Neural progenitor cell (in vitro differentiated cells): ENCODE measurements around the gene GABRG3. TPM values are rescaled to one million over a fixed set of nuclear protein-coding genes. Genes with fewer than 3 reads are reported as not detected.

Experiments used
- DNase-seq: peaks from one replicate; pipeline ENCODE4 v3.0.0-alpha.2; 2016; ENCODE audit warnings: low spot score
- H2AFZ ChIP-seq: fragments of 200-600 bp; sonication (generic); replicated peaks from 2 replicates; pipeline ENCODE4 v1.6.1; 2016; ENCODE audit warnings: antibody characterized with exemption
- H3F3A ChIP-seq: fragments of 200-600 bp; sonication (generic); 2 replicates; pipeline ENCODE4 v1.6.1; 2016; ENCODE audit warnings: antibody characterized with exemption, low read depth
- H3K27ac ChIP-seq: fragments of 200-600 bp; sonication (generic); 2 replicates; pipeline ENCODE4 v1.5.1; 2016; ENCODE audit warnings: mild to moderate bottlenecking
- H3K27me3 ChIP-seq: fragments of 200-600 bp; sonication (generic); 2 replicates; pipeline ENCODE4 v1.6.1; 2016; ENCODE audit warnings: mild to moderate bottlenecking, moderate library complexity
- H3K36me3 ChIP-seq: fragments of 200-600 bp; sonication (generic); 2 replicates; pipeline ENCODE4 v1.5.1; 2016
- H3K4me1 ChIP-seq: fragments of 200-600 bp; sonication (generic); 2 replicates; pipeline ENCODE4 v1.6.1; 2016; ENCODE audit warnings: mixed run types
- H3K4me2 ChIP-seq: fragments of 200-600 bp; sonication (generic); 2 replicates; pipeline ENCODE4 v1.6.1; 2016
- H3K4me3 ChIP-seq: fragments of 200-600 bp; sonication (generic); 2 replicates; pipeline ENCODE4 v1.5.1; 2016
- H3K79me2 ChIP-seq: fragments of 200-600 bp; sonication (generic); 2 replicates; pipeline ENCODE4 v1.6.1; 2016; ENCODE audit warnings: low read depth
- H3K9ac ChIP-seq: fragments of 200-600 bp; sonication (generic); 2 replicates; pipeline ENCODE4 v1.6.1; 2016
- H3K9me3 ChIP-seq: fragments of 200-600 bp; sonication (generic); 2 replicates; pipeline ENCODE4 v1.5.1; 2016; ENCODE audit warnings: low read depth
- H4K20me1 ChIP-seq: fragments of 200-600 bp; sonication (generic); 2 replicates; pipeline ENCODE4 v1.6.1; 2016; ENCODE audit warnings: low read depth
- H3K27ac Mint-ChIP-seq: 3 replicates; pipeline ENCODE4 v1.8.0; 2021; ENCODE audit warnings: mixed read lengths
- H3K27me3 Mint-ChIP-seq: 2 replicates; pipeline ENCODE4 v1.8.0; 2022; ENCODE audit warnings: low read depth, mild to moderate bottlenecking, inconsistent platforms, moderate library complexity, mixed read lengths; ENCODE audit not compliant: insufficient read depth
- H3K36me3 Mint-ChIP-seq: 3 replicates; pipeline ENCODE4 v1.8.0; 2021; ENCODE audit warnings: mixed read lengths
- H3K4me1 Mint-ChIP-seq: 3 replicates; pipeline ENCODE4 v1.8.0; 2021; ENCODE audit warnings: mixed read lengths
- H3K4me3 Mint-ChIP-seq: 3 replicates; pipeline ENCODE4 v1.8.0; 2021; ENCODE audit warnings: mild to moderate bottlenecking, moderate library complexity, mixed read lengths
- H3K9me3 Mint-ChIP-seq: 3 replicates; pipeline ENCODE4 v1.8.0; 2020; ENCODE audit warnings: mixed read lengths
- EZH2 ChIP-seq: fragments of 200-600 bp; sonication (generic); IDR thresholded peaks from 2 replicates; pipeline ENCODE4 v1.6.1; 2017; ENCODE audit warnings: antibody characterized with exemption, mild to moderate bottlenecking, moderate library complexity
- EZH2phosphoT487 ChIP-seq: fragments of 200-600 bp; sonication (generic); IDR thresholded peaks from 2 replicates; pipeline ENCODE4 v1.6.1; 2017; ENCODE audit warnings: antibody characterized with exemption
- total RNA-seq: library from RNA; depleted of rRNA; stranded (reverse); fragments of >200 nt; gene quantifications from 2 replicates; pipeline ENCODE4 v1.2.3, GENCODE V29; 2015; ENCODE audit warnings: low replicate concordance
- TF ChIP-seq, protein P1 (sequence below): fragments of 200-600 bp; sonication (generic); IDR thresholded peaks from 2 replicates; pipeline ENCODE4 v1.5.1; 2017; ENCODE audit warnings: antibody characterized with exemption, mild to moderate bottlenecking

GABRG3 gene
- total RNA-seq, 1 donor from 2014 or later: 3.4 TPM

DNA sequence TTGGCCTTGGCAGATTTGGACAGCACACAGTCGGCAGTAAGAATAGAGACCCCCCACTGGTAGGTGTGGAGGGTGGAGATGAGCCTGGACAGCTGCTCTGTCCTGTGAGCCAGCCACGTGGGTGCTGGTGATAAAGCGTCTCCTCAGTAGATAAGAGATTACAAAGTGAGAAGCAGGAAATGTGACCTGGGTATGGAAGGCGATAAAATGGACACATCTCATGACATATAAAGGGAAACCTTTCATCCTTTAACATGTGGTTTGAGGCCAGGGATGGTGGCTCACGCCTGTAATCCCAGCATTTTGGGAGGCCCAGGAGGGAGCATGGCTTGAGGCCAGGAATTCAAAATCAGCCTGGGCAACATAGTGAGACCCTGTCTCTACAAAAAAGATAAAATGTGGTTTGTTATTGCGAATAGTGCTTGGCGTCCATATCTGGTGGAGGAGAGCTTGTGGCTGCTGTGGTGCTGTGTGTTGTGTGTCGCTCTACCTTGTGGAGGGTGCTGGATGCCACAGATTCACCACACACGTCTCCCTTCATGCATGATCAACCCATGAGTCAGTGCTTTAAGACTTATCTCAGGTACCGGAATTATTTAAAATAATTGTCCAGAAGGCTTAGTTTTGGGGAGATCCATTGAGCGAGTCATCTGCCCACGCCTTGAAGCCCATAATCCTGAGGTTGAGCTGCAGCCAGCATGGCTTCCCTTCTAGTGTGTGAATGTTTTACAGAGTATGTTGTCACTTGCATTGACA is 157.0 kb downstream of the GABRG3 start:
- Histone ChIP-seq H4K20me1 (no peaks in the 10 kb centered on the region), H3K27me3 (no peaks in the 10 kb centered on the region), H3K79me2 (no peaks in the 10 kb centered on the region), H3K9me3 (no peaks in the 10 kb centered on the region), H3F3A (no peaks in the 10 kb centered on the region), H3K4me1 (no peaks in the 10 kb centered on the region), H3K4me2 (no peak overlapping the region), H3K4me3 (no peak overlapping the region), H2AFZ (no peak overlapping the region), H3K36me3 (no peaks in the 10 kb centered on the region), H3K9ac (no peak overlapping the region), H3K27ac (no peak overlapping the region)
- H3K4me3 Mint-ChIP-seq: no peak overlapping the region
- no peaks in the 10 kb centered on the region for H3K9me3 Mint-ChIP-seq
- H3K27ac Mint-ChIP-seq: no peak overlapping the region
- H3K36me3 Mint-ChIP-seq: no peaks in the 10 kb centered on the region
- DNase-seq: no peak
- TF ChIP-seq EZH2: no peak
- TF ChIP-seq, protein P1, sequence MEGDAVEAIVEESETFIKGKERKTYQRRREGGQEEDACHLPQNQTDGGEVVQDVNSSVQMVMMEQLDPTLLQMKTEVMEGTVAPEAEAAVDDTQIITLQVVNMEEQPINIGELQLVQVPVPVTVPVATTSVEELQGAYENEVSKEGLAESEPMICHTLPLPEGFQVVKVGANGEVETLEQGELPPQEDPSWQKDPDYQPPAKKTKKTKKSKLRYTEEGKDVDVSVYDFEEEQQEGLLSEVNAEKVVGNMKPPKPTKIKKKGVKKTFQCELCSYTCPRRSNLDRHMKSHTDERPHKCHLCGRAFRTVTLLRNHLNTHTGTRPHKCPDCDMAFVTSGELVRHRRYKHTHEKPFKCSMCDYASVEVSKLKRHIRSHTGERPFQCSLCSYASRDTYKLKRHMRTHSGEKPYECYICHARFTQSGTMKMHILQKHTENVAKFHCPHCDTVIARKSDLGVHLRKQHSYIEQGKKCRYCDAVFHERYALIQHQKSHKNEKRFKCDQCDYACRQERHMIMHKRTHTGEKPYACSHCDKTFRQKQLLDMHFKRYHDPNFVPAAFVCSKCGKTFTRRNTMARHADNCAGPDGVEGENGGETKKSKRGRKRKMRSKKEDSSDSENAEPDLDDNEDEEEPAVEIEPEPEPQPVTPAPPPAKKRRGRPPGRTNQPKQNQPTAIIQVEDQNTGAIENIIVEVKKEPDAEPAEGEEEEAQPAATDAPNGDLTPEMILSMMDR: no peak
- no peak for TF ChIP-seq EZH2phosphoT487
- H3K27me3 Mint-ChIP-seq: no peaks in the 10 kb centered on the region
- peaks cover 4% of the 10 kb centered on the region for H3K4me1 Mint-ChIP-seq

DNA sequence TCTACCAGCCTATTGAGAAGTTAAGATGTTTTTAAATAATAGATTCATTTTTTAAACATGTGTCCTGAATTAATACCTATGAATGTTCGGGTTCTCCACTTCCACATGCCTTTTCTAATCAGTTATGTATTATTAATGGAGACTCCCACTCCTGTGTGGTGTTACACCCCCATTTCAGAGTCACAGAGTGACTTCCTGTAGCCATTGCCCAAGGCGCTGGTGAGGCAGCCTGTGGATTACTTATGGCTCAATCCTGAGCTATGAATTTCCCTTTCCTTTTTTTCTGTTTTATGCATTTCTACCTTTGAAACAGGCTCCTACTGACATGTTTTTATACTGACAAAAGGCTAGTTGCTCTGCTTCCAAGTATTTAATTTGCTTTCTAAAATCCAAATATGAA is 162.3 kb downstream of the GABRG3 start:
- Histone ChIP-seq H4K20me1 (no peaks in the 10 kb centered on the region), H3F3A (no peaks in the 10 kb centered on the region), H3K4me3 (no peak overlapping the region), H3K27me3 (no peaks in the 10 kb centered on the region), H3K79me2 (no peaks in the 10 kb centered on the region), H3K27ac (no peak overlapping the region), H3K9ac (no peak overlapping the region), H3K36me3 (no peaks in the 10 kb centered on the region), H3K4me2 (no peak overlapping the region), H2AFZ (no peak overlapping the region), H3K4me1 (no peaks in the 10 kb centered on the region), H3K9me3 (no peaks in the 10 kb centered on the region)
- Mint-ChIP-seq H3K4me3 (no peak overlapping the region), H3K9me3 (no peaks in the 10 kb centered on the region), H3K4me1 (no peaks in the 10 kb centered on the region), H3K27ac (no peak overlapping the region), H3K36me3 (no peaks in the 10 kb centered on the region), H3K27me3 (no peaks in the 10 kb centered on the region)
- DNase-seq: no peak
- TF ChIP-seq EZH2 (no peak), EZH2phosphoT487 (no peak)
- TF ChIP-seq, protein P1: no peak

DNA sequence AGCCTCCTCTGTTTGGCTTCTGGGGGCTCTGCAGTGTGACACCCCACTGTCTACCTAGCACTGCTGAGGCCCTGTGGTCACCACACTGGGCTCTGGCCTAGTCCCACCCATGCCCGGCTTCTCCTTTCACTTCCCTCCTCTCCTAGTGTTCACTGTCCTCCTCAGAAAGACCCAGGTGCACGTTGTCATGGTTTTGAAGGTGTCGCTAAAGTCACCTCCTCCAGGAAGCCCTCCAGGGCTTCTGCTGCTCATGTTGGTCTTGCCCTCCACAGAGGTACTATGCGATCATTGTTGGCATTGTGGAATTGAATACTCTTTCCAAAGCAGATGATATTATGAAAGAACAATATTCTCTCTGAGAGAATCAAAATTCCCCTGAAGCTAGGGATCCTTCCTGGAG is 163.5 kb downstream of the GABRG3 start:
- Mint-ChIP-seq H3K27me3 (peaks cover 2% of the 10 kb centered on the region), H3K27ac (no peak overlapping the region), H3K4me3 (no peak overlapping the region), H3K9me3 (no peaks in the 10 kb centered on the region), H3K36me3 (no peaks in the 10 kb centered on the region), H3K4me1 (no peaks in the 10 kb centered on the region)
- Histone ChIP-seq H3K9me3 (no peaks in the 10 kb centered on the region), H3K27me3 (no peaks in the 10 kb centered on the region), H3F3A (no peaks in the 10 kb centered on the region), H3K9ac (no peak overlapping the region), H3K79me2 (no peaks in the 10 kb centered on the region), H2AFZ (no peak overlapping the region), H3K27ac (no peak overlapping the region), H3K4me3 (no peak overlapping the region), H4K20me1 (no peaks in the 10 kb centered on the region), H3K4me2 (no peak overlapping the region), H3K4me1 (no peaks in the 10 kb centered on the region), H3K36me3 (no peaks in the 10 kb centered on the region)
- DNase-seq: no peak
- TF ChIP-seq EZH2phosphoT487 (no peak), EZH2 (no peak)
- TF ChIP-seq, protein P1: no peak
